Nephron (organoid): Measurements from ENCODE around the gene HTD2.

ENCODE experiments used
- H3K27ac Mint-ChIP-seq, 3 experiments: 2 replicates each; pipeline ENCODE4 v1.8.0; 2020; ENCODE audit warnings: mixed read lengths in 3 of 3, mild to moderate bottlenecking in 2 of 3, moderate library complexity in 1 of 3
- H3K27me3 Mint-ChIP-seq: 2 replicates; pipeline ENCODE4 v1.8.0; 2021; ENCODE audit warnings: low read depth, mild to moderate bottlenecking, moderate library complexity, mixed read lengths
- H3K36me3 Mint-ChIP-seq: 2 replicates; pipeline ENCODE4 v1.8.0; 2020; ENCODE audit warnings: low read depth, mixed read lengths
- H3K4me1 Mint-ChIP-seq: 2 replicates; pipeline ENCODE4 v1.8.0; 2020; ENCODE audit warnings: mixed read lengths
- H3K4me3 Mint-ChIP-seq, 3 experiments: 2 replicates each; pipeline ENCODE4 v1.8.0; 2020; ENCODE audit warnings: mild to moderate bottlenecking in 3 of 3, mixed read lengths in 3 of 3, moderate library complexity in 2 of 3
- H3K9me3 Mint-ChIP-seq: 2 replicates; pipeline ENCODE4 v1.8.0; 2020; ENCODE audit warnings: mixed read lengths
- TF ChIP-seq, protein P1 (sequence below), 3 experiments: fragments of 200-600 bp; sonication (generic); IDR thresholded peaks; one replicate each; pipeline ENCODE4 v1.5.0; 2021; ENCODE audit warnings: antibody characterized with exemption in 3 of 3; ENCODE audit not compliant: unreplicated experiment in 3 of 3

HTD2 gene

DNA sequence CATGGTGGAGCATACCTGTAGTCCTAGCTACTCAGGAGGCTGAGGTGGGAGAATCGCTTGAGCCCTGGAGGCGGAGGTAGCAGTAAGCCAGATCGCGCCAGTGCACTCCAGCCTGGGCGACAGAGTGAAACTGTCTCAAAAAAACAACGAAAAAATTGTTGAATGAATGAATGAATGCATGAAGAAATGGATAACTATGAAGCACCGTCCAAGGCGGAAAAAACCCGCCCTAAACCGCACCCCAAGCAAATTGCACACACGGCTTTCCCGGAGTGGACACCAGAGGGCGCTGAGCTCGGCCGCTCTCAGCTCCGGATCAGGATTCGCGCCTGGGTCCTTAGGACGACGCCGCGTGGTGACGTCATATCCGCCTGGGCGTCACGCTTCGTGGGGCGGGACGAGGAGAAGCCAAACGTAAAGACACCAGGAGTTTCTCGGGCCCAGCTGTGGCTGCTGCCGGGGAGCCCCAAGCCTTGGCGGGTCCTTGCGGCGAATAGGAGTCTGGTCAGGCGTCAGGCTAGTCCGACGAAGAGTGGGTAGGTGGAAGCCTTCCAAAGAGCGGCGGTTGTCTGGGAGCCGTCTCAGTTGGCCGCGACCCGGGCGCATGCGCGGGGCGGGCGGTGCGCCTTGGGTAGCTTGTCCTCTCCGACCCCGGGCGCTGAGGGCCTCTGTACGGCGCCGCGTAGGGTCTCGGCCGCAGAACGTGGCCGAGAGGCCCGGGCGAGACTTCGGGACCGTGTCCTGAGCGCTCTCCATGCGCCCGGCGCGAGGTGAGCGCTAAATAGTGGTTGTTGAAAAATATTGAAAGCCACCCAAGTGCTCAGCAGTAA is at the start of gene HTD2, which contains the start of gene RPP14:
Gene HTD2, plus strand, starts transcription at position 639 of the 830 bp plus-strand sequence. CDS start 11,094 bp downstream, outside the sequence.
Gene RPP14, plus strand, starts transcription at position 364 of the 830 bp plus-strand sequence. CDS start 4,085 bp downstream, outside the sequence.
- H3K27me3 Mint-ChIP-seq, result peaks cover 11% of the 10 kb centered on the region
- TF ChIP-seq, protein P1, sequence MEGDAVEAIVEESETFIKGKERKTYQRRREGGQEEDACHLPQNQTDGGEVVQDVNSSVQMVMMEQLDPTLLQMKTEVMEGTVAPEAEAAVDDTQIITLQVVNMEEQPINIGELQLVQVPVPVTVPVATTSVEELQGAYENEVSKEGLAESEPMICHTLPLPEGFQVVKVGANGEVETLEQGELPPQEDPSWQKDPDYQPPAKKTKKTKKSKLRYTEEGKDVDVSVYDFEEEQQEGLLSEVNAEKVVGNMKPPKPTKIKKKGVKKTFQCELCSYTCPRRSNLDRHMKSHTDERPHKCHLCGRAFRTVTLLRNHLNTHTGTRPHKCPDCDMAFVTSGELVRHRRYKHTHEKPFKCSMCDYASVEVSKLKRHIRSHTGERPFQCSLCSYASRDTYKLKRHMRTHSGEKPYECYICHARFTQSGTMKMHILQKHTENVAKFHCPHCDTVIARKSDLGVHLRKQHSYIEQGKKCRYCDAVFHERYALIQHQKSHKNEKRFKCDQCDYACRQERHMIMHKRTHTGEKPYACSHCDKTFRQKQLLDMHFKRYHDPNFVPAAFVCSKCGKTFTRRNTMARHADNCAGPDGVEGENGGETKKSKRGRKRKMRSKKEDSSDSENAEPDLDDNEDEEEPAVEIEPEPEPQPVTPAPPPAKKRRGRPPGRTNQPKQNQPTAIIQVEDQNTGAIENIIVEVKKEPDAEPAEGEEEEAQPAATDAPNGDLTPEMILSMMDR (IDR thresholded peaks at IDR 0.05; ENCODE audit: unreplicated experiment in 3 of 3), result peak; percentile 98 to 99 (median 98)
- peaks cover 16% of the 10 kb centered on the region for H3K36me3 Mint-ChIP-seq
- H3K4me3 Mint-ChIP-seq, result peak within 1 kb of the TSS; percentile 94 to 96 (median 95)
- H3K4me1 Mint-ChIP-seq, result peaks cover 25% of the 10 kb centered on the region
- H3K27ac Mint-ChIP-seq, result peak within 1 kb of the TSS; percentile 100
- H3K9me3 Mint-ChIP-seq, result no peaks in the 10 kb centered on the region

DNA sequence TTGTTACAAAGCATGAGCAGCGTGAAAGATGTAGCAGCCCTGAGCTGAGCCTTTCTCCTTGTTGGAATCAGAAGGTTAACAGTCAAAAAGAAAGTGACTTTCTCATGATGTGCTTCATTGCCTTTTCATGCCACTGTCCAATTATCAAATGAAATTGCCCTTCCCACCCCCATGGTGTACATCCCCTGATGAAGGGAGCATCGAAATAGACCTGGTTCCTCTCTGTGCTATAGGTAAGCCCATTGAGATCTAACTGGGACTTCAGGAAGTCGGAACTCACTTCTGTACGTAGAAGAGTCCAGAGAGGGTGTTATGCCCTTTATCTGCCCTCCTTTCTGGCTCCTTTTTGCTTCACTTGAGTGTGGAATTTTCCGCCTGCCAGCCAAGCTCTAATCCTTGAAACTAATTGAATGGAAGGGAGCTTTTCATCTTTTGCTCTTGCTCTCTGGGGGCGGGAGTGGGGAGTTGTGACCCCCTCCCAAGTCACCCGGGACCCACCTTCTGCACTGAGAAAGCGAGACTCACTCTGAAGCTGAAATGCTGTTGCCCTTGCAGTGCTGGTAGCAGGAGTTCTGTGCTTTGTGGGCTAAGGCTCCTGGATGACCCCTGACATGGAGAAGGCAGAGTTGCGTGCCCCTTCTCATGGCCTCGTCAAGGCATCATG is 47.8 kb upstream of the HTD2 start:
- Mint-ChIP-seq H3K4me3 (no peak overlapping the region), H3K27me3 (no peaks in the 10 kb centered on the region), H3K27ac (no peak overlapping the region), H3K36me3 (peaks cover 11% of the 10 kb centered on the region), H3K4me1 (no peaks in the 10 kb centered on the region), H3K9me3 (no peaks in the 10 kb centered on the region)
- TF ChIP-seq, protein P1 (IDR thresholded peaks at IDR 0.05; ENCODE audit: unreplicated experiment in 3 of 3), result no peak

DNA sequence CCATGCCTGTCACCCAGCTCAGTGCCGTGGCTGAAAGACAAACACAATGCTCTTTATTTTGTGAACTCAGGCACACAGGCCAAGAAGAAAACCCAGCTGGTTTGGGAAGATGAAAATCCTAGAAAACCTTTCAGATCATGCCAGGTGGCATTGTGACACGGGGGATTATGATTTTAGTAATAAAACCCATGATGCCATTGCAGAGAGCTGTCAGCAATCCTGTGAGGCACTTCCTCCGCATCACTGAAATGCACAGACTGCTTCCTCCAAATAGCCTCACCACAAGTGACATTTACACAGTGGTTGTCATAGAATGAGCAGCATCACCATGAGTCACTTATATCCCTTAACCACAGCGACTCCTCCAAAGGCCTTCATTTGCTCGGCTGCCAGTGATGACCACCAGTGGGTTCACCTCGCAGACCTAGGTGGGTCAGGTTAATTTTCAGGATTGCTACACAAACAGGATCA is 46.0 kb upstream of the HTD2 start:
- H3K4me3 Mint-ChIP-seq, result no peak overlapping the region
- TF ChIP-seq, protein P1 (IDR thresholded peaks at IDR 0.05; ENCODE audit: unreplicated experiment in 3 of 3), result no peak
- H3K36me3 Mint-ChIP-seq, result peaks cover 11% of the 10 kb centered on the region
- H3K9me3 Mint-ChIP-seq, result no peaks in the 10 kb centered on the region
- no peak overlapping the region for H3K27ac Mint-ChIP-seq
- H3K27me3 Mint-ChIP-seq, result no peaks in the 10 kb centered on the region
- no peaks in the 10 kb centered on the region for H3K4me1 Mint-ChIP-seq

DNA sequence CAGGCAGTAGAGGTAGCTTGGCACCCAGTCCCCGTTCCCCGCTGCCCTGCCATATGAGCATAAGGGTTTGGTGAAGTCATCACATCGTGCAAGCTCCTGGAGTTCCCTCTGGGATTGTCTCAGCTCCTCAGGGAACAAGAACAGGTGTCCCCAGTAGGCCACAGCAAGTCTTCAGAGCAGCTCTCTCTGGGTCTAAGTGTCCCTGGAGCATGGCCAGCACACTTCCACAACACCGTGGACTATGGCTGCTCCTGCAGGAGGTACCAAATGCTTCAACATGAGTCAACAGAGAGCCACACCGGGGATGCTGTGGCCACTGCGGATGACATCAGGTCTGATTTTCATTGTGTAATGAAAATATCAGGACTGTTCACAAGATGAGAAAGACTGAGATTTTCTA is 45.6 kb upstream of the HTD2 start:
- H3K4me1 Mint-ChIP-seq, result no peaks in the 10 kb centered on the region
- no peaks in the 10 kb centered on the region for H3K9me3 Mint-ChIP-seq
- H3K27me3 Mint-ChIP-seq, result no peaks in the 10 kb centered on the region
- TF ChIP-seq, protein P1 (IDR thresholded peaks at IDR 0.05; ENCODE audit: unreplicated experiment in 3 of 3), result no peak
- no peak overlapping the region for H3K4me3 Mint-ChIP-seq
- H3K27ac Mint-ChIP-seq, result no peak overlapping the region
- peaks cover 11% of the 10 kb centered on the region for H3K36me3 Mint-ChIP-seq

DNA sequence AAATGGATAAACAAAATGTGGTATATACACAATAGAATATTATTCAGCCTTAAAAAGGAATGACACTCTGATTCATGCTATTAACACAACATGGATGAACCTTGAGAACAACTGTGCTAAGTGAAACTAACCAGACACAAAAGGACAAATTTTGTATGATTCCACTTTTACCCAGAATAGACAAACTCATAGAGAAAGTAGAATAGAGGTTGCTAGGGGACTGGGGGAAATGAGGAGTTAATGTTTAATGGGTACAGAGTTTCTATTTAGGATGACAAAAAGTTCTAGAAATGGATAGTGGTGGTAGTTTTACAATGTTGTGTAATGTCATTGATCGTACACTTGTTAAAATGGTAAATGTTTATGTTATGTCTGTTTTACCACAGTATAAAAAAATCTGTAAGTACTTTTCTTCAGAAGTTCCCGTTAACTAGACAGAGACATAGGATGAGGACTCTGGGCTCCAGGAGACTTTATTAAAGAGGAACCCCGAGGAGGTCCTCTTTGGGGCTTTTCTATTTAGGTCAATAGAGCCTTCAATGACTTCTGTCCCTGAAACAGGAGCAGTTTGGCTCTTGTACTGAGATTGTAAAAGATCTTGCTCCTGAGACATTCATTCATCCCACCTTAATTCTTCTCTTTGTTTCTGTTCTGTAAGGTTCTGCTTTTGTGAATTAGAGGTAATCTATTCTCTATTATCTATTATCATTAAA is 44.2 kb upstream of the HTD2 start:
- no peaks in the 10 kb centered on the region for H3K27me3 Mint-ChIP-seq
- TF ChIP-seq, protein P1 (IDR thresholded peaks at IDR 0.05; ENCODE audit: unreplicated experiment in 3 of 3), result no peak
- no peak overlapping the region for H3K27ac Mint-ChIP-seq
- no peak overlapping the region for H3K4me3 Mint-ChIP-seq
- H3K4me1 Mint-ChIP-seq, result no peaks in the 10 kb centered on the region
- H3K36me3 Mint-ChIP-seq, result peaks cover 11% of the 10 kb centered on the region
- no peaks in the 10 kb centered on the region for H3K9me3 Mint-ChIP-seq
